Measurements from ENCODE around the gene HTR1E.
A peak's percentile ranks its signal among the peaks of the same experiment; 100 is the strongest.
"Not testable (repeated sequence)": the region's sequence is repeated elsewhere in the genome, so short reads cannot be mapped to it uniquely, and the experiment has no call there.

Gene HTR1E

GRCh38 chr6:86937219-86938079 lies at the start of gene HTR1E:
Gene HTR1E (plus strand): TSS chr6:86937528. CDS start chr6:87015335, 77,807 bp downstream.
- Mint-ChIP-seq H3K27me3 (ENCODE audit: low read depth, poor library complexity) (peaks cover 77% of the 10 kb centered on the region), H3K4me1 (no peaks in the 10 kb centered on the region), H3K27ac (no peak within 1 kb of the TSS), H3K9me3 (no peaks in the 10 kb centered on the region), H3K36me3 (ENCODE audit: low read depth) (no peaks in the 10 kb centered on the region), H3K4me3 (peak within 1 kb of the TSS; percentile 85)
- peak; percentile 76 for DNase-seq
- peak; percentile 72 for TF ChIP-seq CTCF (IDR thresholded peaks at IDR 0.05)

GRCh38 chr6:86888301-86888700 lies 49.0 kb upstream of the HTR1E start:
- DNase-seq: no peak
- no peak overlapping the region for H3K4me3 Mint-ChIP-seq
- no peak for TF ChIP-seq CTCF (IDR thresholded peaks at IDR 0.05)
- peaks cover 21% of the 10 kb centered on the region for H3K9me3 Mint-ChIP-seq
- no peak overlapping the region for H3K27ac Mint-ChIP-seq
- no peaks in the 10 kb centered on the region for H3K27me3 Mint-ChIP-seq (ENCODE audit: low read depth, poor library complexity)
- no peaks in the 10 kb centered on the region for H3K36me3 Mint-ChIP-seq (ENCODE audit: low read depth)
- no peaks in the 10 kb centered on the region for H3K4me1 Mint-ChIP-seq

GRCh38 chr6:86897265-86897664 lies 40.1 kb upstream of the HTR1E start:
- not testable (repeated sequence) for DNase-seq; H3K27ac Mint-ChIP-seq; H3K27me3 Mint-ChIP-seq (ENCODE audit: low read depth, poor library complexity); H3K36me3 Mint-ChIP-seq (ENCODE audit: low read depth)
- Mint-ChIP-seq H3K4me3 (peak overlapping the region; percentile 32), H3K4me1 (peaks cover 10% of the 10 kb centered on the region), H3K9me3 (peaks cover 35% of the 10 kb centered on the region)

- no peak for DNase-seq
Observed at GRCh38 chr6:86913795-86914194, 23.5 kb upstream of the HTR1E start.

GRCh38 chr6:86916393-86916792 lies 20.9 kb upstream of the HTR1E start:
- no peak overlapping the region for H3K27ac Mint-ChIP-seq
- peaks cover 4% of the 10 kb centered on the region for H3K9me3 Mint-ChIP-seq
- no peak overlapping the region for H3K4me3 Mint-ChIP-seq
- TF ChIP-seq CTCF (IDR thresholded peaks at IDR 0.05): no peak
- peaks cover 3% of the 10 kb centered on the region for H3K27me3 Mint-ChIP-seq (ENCODE audit: low read depth, poor library complexity)
- H3K4me1 Mint-ChIP-seq: no peaks in the 10 kb centered on the region
- DNase-seq: no peak
- H3K36me3 Mint-ChIP-seq (ENCODE audit: low read depth): no peaks in the 10 kb centered on the region

More at GRCh38 chr6:86913795-86914194, 23.5 kb upstream of the HTR1E start:
- H3K27ac Mint-ChIP-seq: no peak overlapping the region
- peaks cover 3% of the 10 kb centered on the region for H3K27me3 Mint-ChIP-seq (ENCODE audit: low read depth, poor library complexity)
- no peaks in the 10 kb centered on the region for H3K4me1 Mint-ChIP-seq
- no peak overlapping the region for H3K4me3 Mint-ChIP-seq
- TF ChIP-seq CTCF (IDR thresholded peaks at IDR 0.05): no peak
- no peaks in the 10 kb centered on the region for H3K9me3 Mint-ChIP-seq
- H3K36me3 Mint-ChIP-seq (ENCODE audit: low read depth): no peaks in the 10 kb centered on the region

- not testable (repeated sequence) for H3K4me3 Mint-ChIP-seq; H3K4me1 Mint-ChIP-seq; H3K27me3 Mint-ChIP-seq (ENCODE audit: low read depth, poor library complexity); H3K36me3 Mint-ChIP-seq (ENCODE audit: low read depth); H3K9me3 Mint-ChIP-seq; H3K27ac Mint-ChIP-seq; DNase-seq
Observed at GRCh38 chr6:86927138-86927537, 10.2 kb upstream of the HTR1E start.

GRCh38 chr6:86927859-86928258 lies 9.5 kb upstream of the HTR1E start:
- H3K27me3 Mint-ChIP-seq (ENCODE audit: low read depth, poor library complexity); H3K4me1 Mint-ChIP-seq; H3K27ac Mint-ChIP-seq; H3K4me3 Mint-ChIP-seq; H3K36me3 Mint-ChIP-seq (ENCODE audit: low read depth); DNase-seq; H3K9me3 Mint-ChIP-seq: not testable (repeated sequence)
